ENCODE data around the gene ALKBH5. TPM values are rescaled to one million over a fixed set of nuclear protein-coding genes. Genes with fewer than 3 reads are reported as not detected.

Gene ALKBH5
- total and polyA plus RNA-seq, 2 donors (not counting 1 experiment from before 2014, with no cell fraction given), result 70.3 to 103 TPM

- H3K27me3 ChIP-seq (ENCODE audit: control insufficient read depth, insufficient read depth, low read length), result no peaks in the 10 kb centered on the region
- no peaks in the 10 kb centered on the region for H3K4me1 ChIP-seq (ENCODE audit: control insufficient read depth, extremely low read depth, insufficient read depth, low read length)
- H4K20me1 ChIP-seq (ENCODE audit: control insufficient read depth, extremely low read depth, insufficient read depth, low read length), result no peaks in the 10 kb centered on the region
- no peak overlapping the region for H3K9ac ChIP-seq (ENCODE audit: insufficient read depth, low read length)
- H2AFZ ChIP-seq (ENCODE audit: low read length), result no peak overlapping the region
- H3K4me3 ChIP-seq (replicated peaks in 1 of 4; ENCODE audit: control extremely low read depth in 1 of 4, insufficient read depth in 1 of 4, low read depth in 3 of 4, low read length in 4 of 4), result no peak overlapping the region
- TF ChIP-seq CTCF (conservative IDR thresholded peaks at IDR 0.05 in 1 of 2, IDR thresholded peaks at IDR 0.05 in 1 of 2; ENCODE audit: low read depth in 1 of 2, low read length in 2 of 2), result no peak
- TF ChIP-seq EZH2 (IDR thresholded peaks at IDR 0.05; ENCODE audit: low read length, missing control alignments), result no peak
- DNase-seq (ENCODE audit: low read depth in 2 of 2), result no peak
- no peaks in the 10 kb centered on the region for H3K9me3 ChIP-seq (ENCODE audit: control insufficient read depth, insufficient read depth, low read depth, low read length)
- no peak overlapping the region for H3K4me2 ChIP-seq (ENCODE audit: extremely low read depth, insufficient read depth, low read length)
- peaks cover 17% of the 10 kb centered on the region for H3K36me3 ChIP-seq (ENCODE audit: control insufficient read depth, insufficient read depth, low read length)
- H3K79me2 ChIP-seq (ENCODE audit: control insufficient read depth, insufficient read depth, low read length), result no peaks in the 10 kb centered on the region
- no peak overlapping the region for H3K27ac ChIP-seq (ENCODE audit: insufficient read depth, low read length)
Observed at GRCh38 chr17:18233803-18234518, 50.3 kb downstream of the ALKBH5 start.

GRCh38 chr17:18234853-18235380, 51.3 kb downstream of the ALKBH5 start:
- no peaks in the 10 kb centered on the region for H3K79me2 ChIP-seq (ENCODE audit: control insufficient read depth, insufficient read depth, low read length)

More at GRCh38 chr17:18234853-18235380, 51.3 kb downstream of the ALKBH5 start:
- H3K36me3 ChIP-seq (ENCODE audit: control insufficient read depth, insufficient read depth, low read length), result peaks cover 17% of the 10 kb centered on the region
- no peaks in the 10 kb centered on the region for H4K20me1 ChIP-seq (ENCODE audit: control insufficient read depth, extremely low read depth, insufficient read depth, low read length)
- H3K27me3 ChIP-seq (ENCODE audit: control insufficient read depth, insufficient read depth, low read length), result no peaks in the 10 kb centered on the region
- H3K4me1 ChIP-seq (ENCODE audit: control insufficient read depth, extremely low read depth, insufficient read depth, low read length), result no peaks in the 10 kb centered on the region
- H3K27ac ChIP-seq (ENCODE audit: insufficient read depth, low read length), result no peak overlapping the region
- H3K9me3 ChIP-seq (ENCODE audit: control insufficient read depth, insufficient read depth, low read depth, low read length), result no peaks in the 10 kb centered on the region
- H3K4me2 ChIP-seq (ENCODE audit: extremely low read depth, insufficient read depth, low read length), result no peak overlapping the region
- H2AFZ ChIP-seq (ENCODE audit: low read length), result no peak overlapping the region
- no peak for TF ChIP-seq CTCF (conservative IDR thresholded peaks at IDR 0.05 in 1 of 2, IDR thresholded peaks at IDR 0.05 in 1 of 2; ENCODE audit: low read depth in 1 of 2, low read length in 2 of 2)
- TF ChIP-seq EZH2 (IDR thresholded peaks at IDR 0.05; ENCODE audit: low read length, missing control alignments), result no peak
- H3K9ac ChIP-seq (ENCODE audit: insufficient read depth, low read length), result no peak overlapping the region
- DNase-seq (ENCODE audit: low read depth in 2 of 2), result no peak
- H3K4me3 ChIP-seq (replicated peaks in 1 of 4; ENCODE audit: control extremely low read depth in 1 of 4, insufficient read depth in 1 of 4, low read depth in 3 of 4, low read length in 4 of 4), result no peak overlapping the region
